Transverse colon (tissue), 4 donors: ENCODE data around the gene CHURC1. TPM values are rescaled to one million over a fixed set of nuclear protein-coding genes. Genes with fewer than 3 reads are reported as not detected.

Experiments
- DNase-seq: peaks from one replicate; pipeline ENCODE4 v3.0.0-alpha.2; 2019
- H3K27ac ChIP-seq, 4 donors: fragments of 200-600 bp; sonication (generic); 2 replicates each; pipeline ENCODE4 v1.5.1; 2016 to 2018; ENCODE audit warnings: inconsistent platforms in 4 of 4
- H3K27me3 ChIP-seq: fragments of 200-600 bp; sonication (generic); 2 replicates; pipeline ENCODE4 v1.5.1; 2017; ENCODE audit warnings: inconsistent platforms
- H3K36me3 ChIP-seq, 4 donors: fragments of 200-600 bp; sonication (generic); 2 replicates each; pipeline ENCODE4 v1.5.1; 2017 to 2019; ENCODE audit warnings: inconsistent platforms in 4 of 4
- H3K4me1 ChIP-seq, 4 donors: fragments of 200-600 bp; sonication (generic); 2 replicates each; pipeline ENCODE4 v1.5.1; 2017 to 2020; ENCODE audit warnings: inconsistent platforms in 4 of 4
- H3K4me3 ChIP-seq, 4 donors: fragments of 200-600 bp; sonication (generic); 1 replicate in 1 of 4; 2 replicates in 3 of 4; pipeline versions ENCODE4 v1.5.1 to v1.6.1; 2017 to 2019; ENCODE audit warnings: inconsistent platforms in 4 of 4
- H3K9me3 ChIP-seq, 2 donors: fragments of 200-600 bp; sonication (generic); 2 replicates each; pipeline ENCODE4 v1.5.1; 2017 to 2019; ENCODE audit warnings: inconsistent platforms in 2 of 2
- CTCF ChIP-seq, 5 experiments: fragments of 200-600 bp in 3 of 5; fragments of 450-650 bp in 2 of 5; sonication (generic) in 3 of 5; IDR thresholded peaks; 1 replicate in 2 of 5; 2 replicates in 3 of 5; pipeline ENCODE4 v1.5.1; 2016 to 2017; ENCODE audit warnings: antibody characterized with exemption in 5 of 5, inconsistent platforms in 3 of 5, mild to moderate bottlenecking in 2 of 5, moderate library complexity in 1 of 5
- EP300 ChIP-seq: sonication (generic); formaldehyde crosslinking; IDR thresholded peaks from one replicate; pipeline ENCODE4 v1.6.1; 2017; ENCODE audit warnings: antibody characterized with exemption, low read depth
- POLR2A ChIP-seq: fragments of 450-650 bp; IDR thresholded peaks from one replicate; pipeline ENCODE4 v1.6.1; 2016; ENCODE audit warnings: antibody characterized with exemption, mild to moderate bottlenecking, moderate library complexity
- POLR2AphosphoS5 ChIP-seq, 3 donors: sonication (generic); formaldehyde crosslinking; IDR thresholded peaks; one replicate each; pipeline ENCODE4 v1.6.1; 2016; ENCODE audit warnings: antibody characterized with exemption in 3 of 3
- WGBS, 2 donors: methylation state at CpG; one replicate each; pipeline ENCODE4 v1.1.5; 2018; ENCODE audit warnings: low coverage in 1 of 2; 5-methylcytosine and 5-hydroxymethylcytosine counted together
- in situ Hi-C, 4 donors: fragments of 200-750 bp; cut with MboI; loops; one replicate each; pipeline versions ENCODE4 v1.15.0 to v1.15.1; 2017; ENCODE audit warnings: low sequenced_read_pairs in 3 of 4, low pct_ligation_motif_present in 1 of 4, low pct_unique_long_range_greater_than_20kb in 1 of 4
- intact Hi-C: fragments of 100-400 bp; cut with DNase I; formaldehyde crosslinking; loops from one replicate; pipeline ENCODE4 v1.15.1; 2023; ENCODE audit warnings: low total_unique reads
- total RNA-seq, 4 donors: library from RNA; depleted of rRNA; stranded (reverse); fragments of >200 nt; gene quantifications; one replicate each; pipeline ENCODE4 v1.1.0, GENCODE V29; 2016

The CHURC1 gene
- total RNA-seq, 4 donors from 2014 or later = 26.5 to 104 (median 78.6) TPM

DNA sequence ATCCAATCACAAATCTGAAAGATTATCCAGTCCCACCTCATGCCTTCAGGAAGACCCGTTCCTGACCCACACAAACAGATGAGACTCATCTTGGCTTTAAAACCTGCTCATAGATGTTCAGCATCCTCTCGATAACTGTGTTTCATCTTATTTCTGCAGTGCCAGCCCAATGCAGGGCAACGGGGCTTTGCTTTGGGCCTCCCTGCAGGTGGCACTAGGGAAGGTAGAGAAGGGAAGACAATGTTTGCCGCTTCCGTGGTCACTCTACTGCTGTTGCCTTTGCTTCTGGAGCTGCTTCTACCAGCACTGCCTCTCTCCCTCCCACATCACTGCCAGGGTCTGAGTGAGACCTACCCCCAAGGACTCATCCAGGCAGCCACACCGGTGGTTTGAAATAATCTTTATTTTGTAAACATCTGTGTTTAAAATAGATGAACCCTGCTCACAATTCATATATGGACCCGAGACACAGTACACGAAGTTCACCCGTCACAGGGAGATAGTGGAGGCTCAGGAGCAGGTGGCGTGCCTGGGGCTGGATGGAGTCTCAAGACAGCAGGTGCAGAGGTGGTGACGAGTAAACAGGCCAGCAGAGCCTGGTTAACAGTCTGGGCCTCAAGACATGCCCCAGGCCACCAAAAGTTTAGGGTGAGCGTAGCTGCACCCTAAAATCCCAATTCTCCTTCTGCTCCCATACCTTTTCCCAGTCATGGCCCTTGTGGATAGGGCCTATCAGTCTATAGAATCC lies 31.4 kb downstream of the CHURC1 start:
- in situ Hi-C loops = no loop called here
- Histone ChIP-seq H3K9me3 (no peaks in the 10 kb centered on the region), H3K27ac (no peak overlapping the region), H3K27me3 (no peaks in the 10 kb centered on the region), H3K4me3 (no peak overlapping the region), H3K4me1 (peaks cover 0 to 25% (median 10%) of the 10 kb centered on the region in 4 donors), H3K36me3 (no peaks in the 10 kb centered on the region)
- 80 to 87% methylated on average over 1 to 12 of the region's 12 CpGs for WGBS, 2 donors
- TF ChIP-seq CTCF (IDR thresholded peaks at IDR 0.05) = no peak
- no peak for TF ChIP-seq POLR2A
- no peak for TF ChIP-seq POLR2AphosphoS5 (IDR thresholded peaks at IDR 0.05)
- TF ChIP-seq EP300 = no peak
- DNase-seq = no peak
- intact Hi-C loops = no loop called here

GRCh38 chr14:64946310-64947045 lies 32.2 kb downstream of the CHURC1 start:
- peaks cover 0 to 24% (median 9%) of the 10 kb centered on the region in 4 donors for H3K4me1 ChIP-seq
- DNase-seq = no peak
- no peaks in the 10 kb centered on the region for H3K27me3 ChIP-seq
- no peaks in the 10 kb centered on the region for H3K36me3 ChIP-seq
- WGBS, 2 donors = 89 to 90% methylated on average over 5 to 6 of the region's 6 CpGs
- TF ChIP-seq EP300 = no peak
- TF ChIP-seq CTCF (IDR thresholded peaks at IDR 0.05) = no peak
- no peak overlapping the region for H3K4me3 ChIP-seq
- in situ Hi-C loops (no loop called here), intact Hi-C loops (no loop called here)
- H3K9me3 ChIP-seq = no peaks in the 10 kb centered on the region
- H3K27ac ChIP-seq = no peak overlapping the region

DNA sequence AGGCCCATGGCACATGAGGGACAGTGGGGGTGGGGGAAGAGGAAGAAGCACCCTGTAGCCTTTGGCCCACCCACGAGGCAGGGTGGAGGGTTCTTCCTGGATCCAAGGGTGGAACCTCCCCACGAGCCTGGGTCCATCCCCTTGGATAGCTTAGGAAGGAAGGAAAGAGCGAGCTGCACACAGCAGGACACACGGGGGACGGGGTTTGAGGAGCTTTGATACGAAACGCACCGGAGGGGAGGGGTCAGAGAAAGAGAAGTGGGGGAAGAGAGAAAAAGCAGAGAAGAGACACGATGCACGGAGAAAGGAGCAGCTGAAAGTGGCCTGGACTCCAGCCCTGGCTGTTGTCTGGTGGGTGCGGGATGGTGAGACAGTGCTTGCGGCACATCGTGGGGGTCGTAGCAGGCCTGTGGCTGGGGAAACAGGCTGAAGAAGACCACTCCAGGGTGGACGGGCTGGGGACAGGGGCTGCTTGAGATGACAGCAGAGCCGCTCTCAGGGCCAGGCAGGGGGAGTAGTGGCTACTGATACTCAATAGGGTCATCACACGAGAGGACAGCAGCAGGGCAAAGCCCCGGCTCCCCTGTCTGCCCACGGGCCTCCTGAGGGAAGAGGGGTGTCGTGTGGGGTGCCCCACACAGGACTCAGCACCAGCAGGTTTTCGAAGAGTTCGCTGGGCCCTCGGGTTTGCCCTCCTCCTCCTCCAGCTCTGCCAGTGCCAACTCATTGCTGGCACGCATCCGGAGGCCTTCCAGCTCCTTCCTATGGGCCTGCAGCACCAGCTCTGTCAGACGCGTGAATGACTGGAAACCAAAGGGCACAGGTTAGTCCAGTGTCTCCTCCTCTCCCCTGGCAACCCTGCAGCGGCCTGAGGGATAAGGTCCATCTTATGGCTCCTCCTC lies 33.7 kb downstream of the CHURC1 start:
- H3K36me3 ChIP-seq = no peaks in the 10 kb centered on the region
- TF ChIP-seq POLR2AphosphoS5 (IDR thresholded peaks at IDR 0.05) (no peak), CTCF (IDR thresholded peaks at IDR 0.05) (no peak), POLR2A (no peak)
- in situ Hi-C loops = no loop called here
- intact Hi-C loops = no loop called here
- no peak for DNase-seq
- 89 to 90% methylated on average over 14 to 28 of the region's 28 CpGs for WGBS, 2 donors
- H3K27me3 ChIP-seq = no peaks in the 10 kb centered on the region
- no peak overlapping the region for H3K27ac ChIP-seq
- peaks cover 0 to 15% (median 9%) of the 10 kb centered on the region in 4 donors for H3K4me1 ChIP-seq
- H3K9me3 ChIP-seq = no peaks in the 10 kb centered on the region
- H3K4me3 ChIP-seq = no peak overlapping the region

GRCh38 chr14:64948612-64949210 lies 34.5 kb downstream of the CHURC1 start:
- Histone ChIP-seq H3K4me1 (peaks cover 0 to 7% (median 2%) of the 10 kb centered on the region in 4 donors), H3K9me3 (no peaks in the 10 kb centered on the region), H3K27ac (no peak overlapping the region), H3K27me3 (no peaks in the 10 kb centered on the region), H3K36me3 (no peaks in the 10 kb centered on the region), H3K4me3 (no peak overlapping the region)
- DNase-seq = no peak
- 95% methylated on average over 8 of the region's 8 CpGs; no CpG with 5 or more reads in 1 of the 2 donors for WGBS, 2 donors
- intact Hi-C loops (no loop called here), in situ Hi-C loops (no loop called here)
- no peak for TF ChIP-seq CTCF (IDR thresholded peaks at IDR 0.05)
- no peak for TF ChIP-seq POLR2A
- TF ChIP-seq EP300 = no peak
- TF ChIP-seq POLR2AphosphoS5 (IDR thresholded peaks at IDR 0.05) = no peak
